Right kidney (tissue), 9 donors: Measurements from ENCODE around the gene RNF39.
"Not testable (repeated sequence)": the region's sequence is repeated elsewhere in the genome, so short reads cannot be mapped to it uniquely, and the experiment has no call there.

ENCODE experiments used
- DNase-seq: peaks from one replicate; pipeline ENCODE4 v3.0.0-alpha.2; 2016
- long read RNA-seq, 8 donors: transcript quantifications; one replicate each; lab custom pipeline, GENCODE V29; 2026

The RNF39 gene, protein sequence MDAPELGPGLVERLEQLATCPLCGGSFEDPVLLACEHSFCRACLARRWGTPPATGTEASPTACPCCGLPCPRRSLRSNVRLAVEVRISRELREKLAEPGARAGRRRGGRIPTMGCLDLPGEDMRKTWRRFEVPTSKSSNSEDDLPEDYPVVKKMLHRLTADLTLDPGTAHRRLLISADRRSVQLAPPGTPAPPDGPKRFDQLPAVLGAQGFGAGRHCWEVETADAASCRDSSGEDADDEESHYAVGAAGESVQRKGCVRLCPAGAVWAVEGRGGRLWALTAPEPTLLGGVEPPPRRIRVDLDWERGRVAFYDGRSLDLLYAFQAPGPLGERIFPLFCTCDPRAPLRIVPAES
- long read RNA-seq, donor 1: 0 reads
- long read RNA-seq, donor 2: 0 reads
- long read RNA-seq, donor 3: 0 reads
- long read RNA-seq, donor 4, partial matches to known transcripts: 137 of 137 reads
- long read RNA-seq, donor 4, other reads (novel, unspliced or antisense): 0 of 137 reads
- long read RNA-seq, donor 5, partial matches to known transcripts: 136 of 202 reads
- long read RNA-seq, donor 5, other reads (novel, unspliced or antisense): 66 of 202 reads
- long read RNA-seq, donor 6: 0 reads
- long read RNA-seq, donor 7: 0 reads
- long read RNA-seq, donor 8: 0 reads

DNA sequence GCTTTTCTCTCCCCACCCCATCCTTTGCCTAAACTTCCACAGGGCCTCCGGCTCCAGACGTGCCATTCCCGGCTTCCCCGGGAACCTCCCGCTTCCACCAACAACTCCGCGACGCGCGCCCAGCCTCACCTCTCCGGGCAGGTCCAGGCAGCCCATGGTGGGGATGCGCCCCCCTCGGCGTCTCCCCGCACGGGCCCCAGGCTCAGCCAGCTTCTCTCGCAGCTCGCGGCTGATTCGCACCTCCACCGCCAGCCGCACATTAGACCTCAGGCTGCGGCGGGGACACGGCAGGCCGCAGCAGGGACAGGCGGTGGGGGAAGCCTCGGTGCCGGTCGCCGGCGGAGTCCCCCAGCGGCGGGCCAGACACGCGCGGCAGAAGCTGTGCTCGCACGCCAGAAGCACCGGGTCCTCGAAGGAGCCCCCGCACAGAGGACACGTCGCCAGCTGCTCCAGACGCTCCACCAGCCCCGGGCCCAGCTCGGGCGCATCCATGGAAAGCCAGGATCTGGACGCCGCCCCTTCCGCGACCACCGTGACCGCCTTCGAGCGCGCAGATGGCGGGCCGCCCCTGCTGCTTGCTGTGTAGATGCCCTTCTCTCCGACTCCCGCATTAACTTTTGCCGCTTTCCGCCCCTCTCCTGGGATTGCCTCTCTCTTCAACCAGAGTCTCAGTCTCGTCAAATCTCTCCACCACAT is at the start of gene RNF39:
Gene RNF39 (minus strand): TSS at position 676 of the 696 bp plus-strand sequence. CDS start 184 bp downstream, at position 492.
- DNase-seq: peak; percentile 53

DNA sequence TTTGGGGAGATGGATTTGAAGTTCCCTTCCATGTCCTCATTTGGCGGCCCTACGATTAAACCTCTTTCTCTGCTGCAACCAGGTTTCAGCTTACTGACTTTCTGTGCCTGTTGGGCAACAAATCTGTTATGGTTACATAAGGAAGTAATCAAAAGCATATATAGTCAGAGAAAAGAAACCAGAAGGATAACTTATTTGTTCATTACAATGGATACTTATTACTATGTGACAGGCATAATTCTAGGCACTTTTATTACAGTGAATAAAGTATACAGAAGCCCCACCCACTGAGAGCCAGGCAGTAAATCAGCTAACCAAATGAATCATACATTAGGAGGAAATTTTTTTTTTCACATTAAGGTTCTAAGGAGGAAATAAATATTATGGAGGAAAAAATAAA is 46.9 kb upstream of the RNF39 start:
- DNase-seq: no peak

DNA sequence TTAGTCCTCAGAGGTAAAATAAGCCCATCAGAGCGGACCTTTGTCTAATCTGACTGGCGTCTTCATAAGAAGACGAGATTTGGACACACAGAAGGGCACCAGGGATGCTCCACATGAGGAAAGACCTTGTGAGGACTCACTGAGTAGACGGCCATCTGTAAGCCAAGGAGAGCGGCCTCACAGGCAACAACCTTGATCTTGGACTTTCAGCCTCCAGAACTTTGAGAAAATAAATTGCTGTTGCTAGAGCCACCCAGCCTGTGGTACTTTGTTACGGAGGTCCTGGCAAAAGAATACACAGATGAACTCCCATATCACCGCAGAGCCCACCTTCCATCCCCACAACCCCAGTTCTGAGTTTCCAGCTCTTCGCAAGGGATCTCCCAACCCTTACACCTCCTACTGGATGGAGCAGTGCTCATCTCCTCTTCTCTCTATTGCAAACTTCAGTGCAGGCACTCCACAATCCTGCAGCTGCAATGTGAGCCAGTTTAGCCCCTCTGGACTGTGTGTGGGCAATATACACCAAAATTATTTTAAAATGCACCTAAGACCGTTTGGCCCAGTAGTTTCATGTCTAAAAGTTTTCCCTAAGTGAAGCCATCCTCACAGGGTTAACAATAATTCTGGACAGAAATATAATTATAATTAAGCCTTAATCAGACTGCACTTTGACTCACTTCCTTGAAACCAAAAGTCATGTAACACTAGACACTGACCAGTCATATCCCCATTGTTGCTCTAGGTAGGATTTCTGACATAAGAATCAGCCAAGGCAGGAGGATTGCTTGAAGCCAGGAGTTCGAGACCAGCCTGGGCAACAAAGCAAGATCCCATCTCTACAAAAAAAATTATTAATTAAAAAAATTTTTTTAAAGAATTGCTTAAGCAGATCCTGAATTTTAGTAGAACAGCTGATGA is 46.1 kb upstream of the RNF39 start:
- DNase-seq: no peak

DNA sequence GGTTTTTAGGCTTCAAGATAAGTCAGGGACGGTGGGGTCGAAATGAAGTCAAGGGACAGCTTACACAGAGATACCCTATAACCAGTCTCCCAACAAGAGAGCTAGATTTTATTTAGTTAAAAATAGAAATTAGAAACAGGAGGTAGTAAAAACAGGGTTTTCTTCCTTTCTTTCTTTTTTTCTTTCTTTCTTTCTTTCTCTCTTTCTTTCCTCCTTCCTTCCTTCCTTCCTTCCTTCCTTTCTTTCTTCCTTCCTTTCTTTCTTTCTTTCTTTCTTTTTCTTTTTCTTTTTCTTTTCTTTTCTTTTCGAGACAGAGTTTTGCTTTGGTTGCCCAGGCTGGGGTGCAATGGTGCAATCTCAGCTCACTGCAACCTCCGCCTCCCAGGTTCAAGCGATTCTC is 43.1 kb upstream of the RNF39 start:
- DNase-seq: not testable (repeated sequence)

DNA sequence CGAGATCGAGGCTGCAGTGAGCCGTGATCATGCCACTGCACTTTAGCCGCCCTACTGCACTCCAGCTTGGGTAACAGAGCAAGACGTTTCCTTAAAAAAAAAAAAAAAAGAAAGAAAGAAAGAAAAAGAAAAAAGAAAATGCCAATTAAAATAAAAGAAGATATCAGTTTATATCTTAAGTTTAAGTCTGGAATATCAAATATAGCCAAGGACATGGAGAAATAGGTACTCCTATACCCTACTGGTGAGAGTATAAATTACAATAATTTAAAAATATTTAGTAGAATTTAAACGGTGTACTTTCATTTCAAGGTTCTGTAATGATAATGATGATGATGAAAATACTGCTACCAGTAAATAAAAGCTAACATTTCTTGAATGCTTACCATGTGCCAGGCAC is 41.2 kb upstream of the RNF39 start:
- DNase-seq: no peak

DNA sequence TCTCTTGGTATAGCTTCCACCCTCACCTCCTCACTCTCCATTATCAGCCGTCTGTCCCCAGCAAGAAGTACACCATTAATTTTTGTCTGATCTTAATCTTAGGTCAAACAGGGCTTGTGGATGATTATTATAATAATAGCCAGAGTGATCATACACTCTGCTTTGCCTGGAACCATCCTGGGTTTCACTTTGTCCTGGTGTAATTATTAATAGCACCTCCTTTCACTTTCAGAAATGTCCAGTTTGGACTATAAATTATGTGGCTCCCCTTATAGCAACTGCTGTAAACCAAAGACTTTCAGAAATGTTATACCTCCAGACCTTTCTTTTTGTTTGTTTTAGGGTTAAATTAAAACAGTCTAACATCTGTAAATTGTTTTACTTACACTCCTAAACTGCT is 38.3 kb upstream of the RNF39 start:
- no peak for DNase-seq

DNA sequence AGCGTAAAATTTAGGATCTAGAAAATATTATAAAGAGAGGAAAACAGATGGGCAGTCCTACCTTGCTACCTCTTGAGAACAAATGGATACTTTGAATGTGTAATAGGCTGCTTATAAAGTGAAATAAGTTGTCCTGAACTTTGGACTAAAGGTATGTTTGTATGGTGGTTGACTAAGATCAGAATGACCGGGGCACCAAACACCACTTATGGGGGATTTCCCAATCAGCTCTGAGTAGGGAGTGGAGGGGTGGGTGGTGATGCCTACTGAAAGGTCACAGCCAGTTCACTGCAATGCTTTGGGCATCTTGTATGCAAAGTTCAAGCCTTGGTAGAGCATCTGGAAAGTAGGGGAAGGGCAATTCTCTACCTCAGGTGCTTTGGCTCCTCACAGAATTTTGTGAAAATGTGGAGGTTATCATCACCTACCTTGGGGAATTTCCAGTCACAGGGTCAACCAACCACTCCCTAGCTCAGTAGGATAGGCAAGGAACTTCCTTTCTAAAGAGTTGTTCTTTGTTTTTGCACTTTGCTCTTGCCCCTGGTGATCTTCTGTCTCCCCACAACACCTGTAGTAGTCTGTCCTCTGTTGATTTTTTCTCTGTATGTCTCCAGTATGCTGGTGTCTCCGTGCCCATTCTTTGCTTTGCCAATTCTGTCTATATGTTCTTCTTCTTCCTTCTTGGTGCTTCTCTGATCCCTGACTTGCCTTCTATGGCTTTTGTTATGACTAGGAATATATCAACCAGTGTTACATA is 37.6 kb upstream of the RNF39 start, which contains the start of gene TRIM31:
Gene TRIM31 (minus strand): TSS at position 88 of the 757 bp plus-strand sequence. CDS start 285 bp downstream, outside the sequence.
- no peak for DNase-seq

DNA sequence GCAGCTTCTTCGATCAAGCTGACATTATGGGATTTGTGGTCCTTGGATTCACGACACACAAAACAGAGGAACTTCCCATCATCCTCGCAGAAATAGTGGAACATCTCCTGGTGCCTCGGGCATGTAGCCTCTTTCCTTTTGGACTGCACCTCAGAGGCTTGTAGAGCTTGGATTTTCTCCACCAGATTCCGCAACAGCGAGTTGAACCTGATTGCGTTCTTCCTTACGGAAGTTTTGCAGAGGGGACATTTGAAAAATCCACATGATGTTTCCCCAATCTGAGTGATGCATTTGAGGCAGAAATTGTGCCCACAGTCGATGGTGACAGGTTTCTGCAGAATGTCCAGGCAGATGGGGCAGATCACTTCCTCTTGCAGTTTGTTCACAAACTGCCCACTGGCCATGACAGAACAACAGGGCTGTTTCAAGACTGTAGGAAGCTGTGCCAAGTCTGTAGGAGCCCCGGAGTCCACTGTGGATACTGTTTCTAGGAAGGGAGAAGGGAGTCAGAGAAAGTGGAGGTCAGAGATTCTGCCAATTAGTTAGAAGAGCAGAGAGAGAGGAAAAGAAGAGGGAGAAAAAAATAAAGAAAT is 36.9 kb upstream of the RNF39 start:
- no peak for DNase-seq

DNA sequence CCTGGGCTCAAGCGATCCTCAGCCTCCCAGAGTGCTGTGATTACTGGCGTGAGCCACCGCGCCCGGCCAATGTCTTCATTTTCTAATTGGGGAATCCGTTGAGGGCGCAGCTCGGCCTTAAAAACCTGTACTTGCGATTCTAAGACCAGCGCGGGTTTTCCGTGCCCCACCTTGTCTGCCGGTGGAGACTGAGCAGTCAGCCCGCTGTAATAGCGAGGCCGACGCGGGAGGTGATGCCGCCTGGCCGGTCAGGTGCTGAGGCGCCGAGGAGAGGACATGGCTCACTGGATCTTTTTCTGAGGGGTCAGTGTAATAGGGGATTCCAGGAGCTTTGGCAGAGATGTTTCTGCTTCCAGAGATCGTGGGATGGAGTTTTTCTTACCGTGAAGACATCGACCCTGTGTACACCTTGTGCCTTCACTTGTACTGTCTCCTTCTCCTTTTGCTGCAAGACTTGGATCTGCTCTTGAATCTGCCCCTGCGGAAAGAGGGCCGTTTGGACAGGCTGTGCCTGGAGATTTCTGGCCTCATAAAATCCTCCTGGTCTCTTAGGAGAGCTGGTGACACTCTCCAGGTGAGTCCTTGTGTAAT is 35.8 kb upstream of the RNF39 start:
- no peak for DNase-seq

DNA sequence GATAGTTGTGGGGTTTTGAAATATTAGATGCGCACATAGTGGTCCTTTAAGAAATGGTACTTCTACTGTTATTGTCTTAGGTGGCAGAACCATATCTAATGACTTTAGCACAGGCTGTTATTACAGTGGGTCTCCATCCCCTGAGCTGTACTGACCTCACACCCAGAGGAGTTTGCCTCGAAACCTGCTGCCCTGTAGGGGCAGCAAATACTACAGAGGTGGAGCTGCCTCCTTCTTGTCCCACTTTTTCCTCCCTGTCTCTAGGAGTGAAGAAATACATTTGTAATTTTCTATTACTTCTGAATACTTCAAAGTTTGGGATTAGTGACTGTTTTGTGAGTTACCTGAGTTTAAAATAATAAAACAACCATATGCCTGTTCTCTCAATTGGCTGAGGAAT is 29.1 kb upstream of the RNF39 start:
- no peak for DNase-seq

DNA sequence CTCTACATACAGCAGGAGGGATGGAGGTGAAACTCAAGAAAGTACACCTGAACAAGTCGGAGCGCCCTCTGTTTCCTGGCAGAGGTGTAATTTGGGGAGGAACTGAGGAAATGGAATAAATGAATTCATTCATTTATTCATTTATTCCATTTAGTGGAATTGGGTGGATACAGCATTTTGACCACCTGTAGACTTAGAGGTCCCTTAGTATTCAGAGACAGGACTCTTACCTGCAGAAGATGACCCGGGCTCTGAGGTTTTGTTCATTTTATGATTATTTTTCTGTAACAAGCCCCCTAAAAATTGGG is 28.3 kb upstream of the RNF39 start:
- no peak for DNase-seq

DNA sequence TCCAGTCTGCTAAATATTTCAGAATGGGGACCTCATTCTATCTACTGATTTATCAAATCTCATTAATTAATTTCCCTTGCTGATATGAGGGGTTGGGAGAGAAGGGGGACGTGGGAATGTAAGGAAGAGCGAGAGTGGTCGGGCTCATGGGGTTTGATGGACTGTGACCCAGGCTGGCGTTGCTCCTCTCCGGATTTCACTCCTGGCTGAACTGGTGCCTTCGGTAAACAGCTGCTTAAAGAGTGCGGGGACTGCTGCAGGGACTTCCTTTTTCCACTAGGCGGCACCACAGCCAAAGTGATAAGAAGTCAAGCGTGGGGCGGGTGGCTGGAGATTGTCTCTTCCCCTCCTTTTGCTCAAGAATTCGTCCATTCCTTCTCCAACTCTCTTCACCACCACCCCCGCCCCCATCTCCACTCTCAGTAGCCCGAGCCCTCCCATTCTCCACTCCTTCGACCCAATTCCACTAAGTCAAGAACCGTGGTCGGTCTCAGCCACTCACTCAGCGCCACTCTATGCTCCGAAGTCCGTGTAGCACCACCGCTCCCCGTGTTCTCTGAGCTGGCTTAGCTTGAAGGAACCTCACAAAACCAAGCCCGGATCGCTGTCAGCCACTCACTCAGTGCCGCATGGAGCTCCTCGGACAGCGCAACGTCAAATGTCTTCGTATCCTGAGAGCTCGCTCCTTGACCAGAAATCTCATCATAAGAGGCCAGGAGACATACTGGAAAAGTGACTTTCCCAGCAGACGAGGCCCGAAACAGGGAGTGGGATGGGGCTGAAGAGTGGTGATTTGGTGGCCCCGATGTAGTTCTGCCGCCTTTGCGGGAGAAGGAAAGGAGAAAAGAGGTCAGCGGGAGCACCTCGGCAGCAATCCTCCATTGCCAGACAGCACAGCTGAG is 27.7 kb upstream of the RNF39 start:
- DNase-seq: peak; percentile 77

DNA sequence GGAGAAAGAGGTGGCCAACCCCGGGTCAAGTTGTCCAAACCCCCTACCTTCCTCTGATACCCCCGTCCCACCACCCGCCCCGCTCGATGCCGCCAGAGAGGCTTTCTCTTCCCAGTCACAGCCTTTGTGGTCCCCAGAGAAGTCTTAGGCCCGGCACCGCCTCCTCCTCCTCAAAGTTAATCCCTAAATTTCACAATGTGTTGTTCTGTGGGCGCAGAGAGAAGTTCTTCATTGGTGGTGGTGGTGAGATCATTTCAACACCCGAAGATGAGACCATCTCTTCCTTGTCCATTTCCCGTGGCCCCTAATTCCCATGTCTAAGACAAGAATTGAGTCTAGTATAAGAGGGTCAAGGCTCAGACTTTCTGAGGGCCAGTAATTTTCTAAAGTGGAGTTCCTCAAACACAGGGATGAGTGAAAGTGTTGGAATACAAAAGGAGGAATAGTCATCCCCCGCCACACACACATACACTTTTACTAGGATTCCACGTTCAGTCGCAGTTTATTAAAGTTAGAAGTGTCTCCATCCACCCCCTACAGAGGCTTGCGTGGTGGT is 26.9 kb upstream of the RNF39 start:
- peak; percentile 30 for DNase-seq

DNA sequence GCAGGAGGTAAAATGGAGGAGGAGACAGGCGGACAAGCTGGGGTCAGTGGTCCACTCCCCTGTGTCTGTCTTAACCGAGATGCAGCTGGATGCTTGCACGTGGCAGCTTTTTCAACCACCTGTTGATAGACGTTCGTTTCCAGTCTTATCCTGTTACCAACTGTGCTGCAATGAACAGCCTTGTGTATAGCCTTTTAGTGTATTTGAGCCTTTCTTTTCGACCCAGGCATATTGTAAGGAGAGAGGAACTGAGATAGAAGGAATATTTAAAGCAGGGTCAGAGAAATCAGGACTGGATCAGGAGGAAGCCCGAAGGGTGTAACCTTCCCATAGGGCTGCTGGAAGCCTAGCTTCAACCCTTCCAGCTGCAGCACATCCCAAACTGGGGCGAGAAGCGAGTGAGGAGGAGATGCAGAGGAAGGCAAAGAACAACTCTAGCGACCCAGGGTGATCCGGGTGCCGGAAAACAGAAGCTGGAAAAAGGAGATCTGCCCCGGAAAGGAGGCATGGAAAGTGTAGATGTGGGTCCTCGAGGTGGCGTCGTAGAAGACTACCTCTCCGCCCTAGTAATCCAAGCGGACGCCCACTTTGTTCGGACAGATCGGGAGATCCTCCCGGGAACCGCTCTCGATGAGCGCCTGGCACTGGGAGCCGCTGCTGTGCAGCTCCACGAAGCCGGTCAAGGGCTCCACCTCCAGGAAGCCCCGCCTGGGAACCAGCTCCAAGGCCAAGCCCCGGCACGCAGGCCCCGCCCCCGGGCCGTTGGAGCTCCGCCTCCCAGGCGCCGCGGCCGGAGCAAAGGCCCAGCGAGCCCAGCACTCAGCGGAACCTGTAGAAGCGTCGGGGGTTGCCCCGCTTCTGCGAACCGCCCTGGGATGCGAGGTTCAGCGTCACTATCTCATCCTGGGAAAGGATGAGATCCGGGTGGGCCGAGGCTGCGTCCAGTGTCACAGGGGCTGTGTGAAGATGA is 26.2 kb upstream of the RNF39 start:
- peak; percentile 77 for DNase-seq

DNA sequence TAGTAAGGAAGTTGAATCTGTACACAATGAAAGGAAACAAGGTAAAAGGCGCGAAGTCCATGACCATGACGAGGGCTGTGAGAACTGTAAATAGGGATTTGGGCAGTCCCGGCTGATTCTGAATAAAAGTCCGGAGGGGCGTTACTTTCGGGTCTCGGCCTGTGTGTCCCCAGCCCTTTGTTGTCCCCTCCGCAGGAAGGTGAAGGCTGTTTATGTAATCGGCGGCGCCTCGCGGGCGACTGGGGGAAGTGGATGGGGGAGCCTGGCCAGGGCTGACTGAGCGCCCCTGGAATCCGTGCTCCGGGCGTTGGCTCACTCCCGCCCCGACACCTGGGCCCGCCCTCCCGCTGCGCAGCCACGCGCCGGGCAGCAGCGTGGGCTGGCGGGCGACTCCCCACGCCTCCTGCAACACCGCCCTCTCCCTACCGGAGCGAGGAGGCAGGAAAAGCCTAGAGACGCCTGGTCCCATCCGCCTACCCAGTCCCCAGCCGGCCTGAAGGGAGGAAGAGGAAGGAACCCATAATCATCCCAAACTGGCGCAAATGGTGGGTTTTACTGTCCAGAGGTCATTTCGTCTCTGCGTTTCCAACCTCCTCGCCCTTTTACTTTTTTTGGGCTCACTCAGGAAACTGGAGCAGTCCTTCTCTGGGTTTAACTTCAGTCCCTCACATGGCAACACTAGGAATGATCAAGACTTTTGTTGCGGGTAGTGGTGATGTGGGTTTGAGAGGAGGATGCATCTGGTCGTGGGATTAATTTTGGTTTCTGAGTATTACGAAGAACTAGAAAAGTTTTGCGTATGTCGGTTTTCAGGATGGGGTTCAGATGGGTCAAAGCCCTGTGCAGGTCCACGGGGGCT is 25.2 kb upstream of the RNF39 start:
- DNase-seq: peak; percentile 59

DNA sequence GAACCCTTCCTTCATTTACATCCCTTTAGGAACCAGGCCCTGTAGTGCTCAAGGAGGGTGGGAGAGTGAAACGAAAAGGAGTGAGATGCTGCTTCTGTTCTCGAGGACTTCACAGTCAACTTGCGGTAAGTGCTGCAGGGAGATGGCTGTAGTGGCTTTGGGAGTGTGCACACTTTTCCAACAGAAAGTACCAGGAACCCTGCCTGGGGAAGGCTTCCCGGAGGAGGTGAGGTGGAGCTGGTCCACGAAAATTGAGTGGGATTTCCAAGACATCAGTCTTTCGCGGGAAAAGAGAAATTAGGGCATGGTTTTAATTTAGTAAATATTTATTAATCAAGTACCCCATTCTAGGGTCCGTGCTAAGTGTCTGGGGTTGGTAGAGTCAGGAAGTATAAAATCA is 24.6 kb upstream of the RNF39 start:
- DNase-seq: no peak
